ENCODE data around the gene PAX8. TPM values are rescaled to one million over a fixed set of nuclear protein-coding genes. Genes with fewer than 3 reads are reported as not detected.

PAX8 gene
- total RNA-seq, 1 donor from 2014 or later: 1.6 TPM

- no peak for DNase-seq
- no peak for TF ChIP-seq CTCF (IDR thresholded peaks at IDR 0.05)
- Histone ChIP-seq H3K27me3 (no peaks in the 10 kb centered on the region), H3K27ac (no peak overlapping the region), H3K4me3 (no peak overlapping the region), H3K36me3 (peaks cover 6% of the 10 kb centered on the region), H3K4me1 (no peaks in the 10 kb centered on the region), H3K9me3 (no peaks in the 10 kb centered on the region)
- no peak for ATAC-seq
- intact Hi-C loops (cut with DNase I): no loop called here
Observed at GRCh38 chr2:113192459-113193100, 86.1 kb downstream of the PAX8 start.

DNA sequence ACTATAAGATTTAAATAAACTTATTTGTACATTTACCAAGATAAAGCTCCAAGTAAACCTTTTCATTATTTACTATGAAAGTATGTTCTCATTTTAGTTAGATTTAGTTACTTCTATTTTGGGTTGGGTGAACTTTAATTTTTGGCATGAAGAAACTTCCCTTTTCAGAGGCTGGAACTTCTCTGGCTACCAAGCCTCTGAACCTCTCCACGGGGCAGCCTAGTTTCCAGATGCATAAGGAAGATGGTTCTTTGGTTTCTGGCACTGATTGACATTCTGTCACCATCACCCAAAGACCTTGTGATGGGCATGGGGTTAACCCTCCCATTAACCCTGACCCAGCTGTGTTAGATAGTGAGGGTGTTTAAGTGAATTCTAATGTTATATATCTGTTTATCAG is 87.8 kb downstream of the PAX8 start:
- intact Hi-C loops (cut with DNase I): no loop called here
- DNase-seq: no peak
- TF ChIP-seq CTCF (IDR thresholded peaks at IDR 0.05): no peak
- H3K4me1 ChIP-seq: no peaks in the 10 kb centered on the region
- no peak for ATAC-seq
- H3K36me3 ChIP-seq: peaks cover 6% of the 10 kb centered on the region
- no peak overlapping the region for H3K27ac ChIP-seq
- H3K27me3 ChIP-seq: no peaks in the 10 kb centered on the region
- H3K9me3 ChIP-seq: no peaks in the 10 kb centered on the region
- H3K4me3 ChIP-seq: no peak overlapping the region

GRCh38 chr2:113187771-113188170 is 91.0 kb downstream of the PAX8 start:
- ATAC-seq (no peak), DNase-seq (no peak)
- Histone ChIP-seq H3K27me3 (no peaks in the 10 kb centered on the region), H3K27ac (no peak overlapping the region), H3K4me1 (no peaks in the 10 kb centered on the region), H3K4me3 (no peak overlapping the region), H3K36me3 (peaks cover 6% of the 10 kb centered on the region), H3K9me3 (no peaks in the 10 kb centered on the region)
- TF ChIP-seq CTCF (IDR thresholded peaks at IDR 0.05): no peak
- intact Hi-C loops (cut with DNase I): no loop called here

- H3K27ac ChIP-seq: no peak overlapping the region
- no peaks in the 10 kb centered on the region for H3K36me3 ChIP-seq
- no peaks in the 10 kb centered on the region for H3K9me3 ChIP-seq
- no peak for TF ChIP-seq CTCF (IDR thresholded peaks at IDR 0.05)
- no peak overlapping the region for H3K4me3 ChIP-seq
- DNase-seq: no peak
- ATAC-seq: no peak
- intact Hi-C loops (cut with DNase I): no loop called here
- peaks cover 12% of the 10 kb centered on the region for H3K4me1 ChIP-seq
- H3K27me3 ChIP-seq: no peaks in the 10 kb centered on the region
Observed at GRCh38 chr2:113186433-113186796, 92.3 kb downstream of the PAX8 start.

DNA sequence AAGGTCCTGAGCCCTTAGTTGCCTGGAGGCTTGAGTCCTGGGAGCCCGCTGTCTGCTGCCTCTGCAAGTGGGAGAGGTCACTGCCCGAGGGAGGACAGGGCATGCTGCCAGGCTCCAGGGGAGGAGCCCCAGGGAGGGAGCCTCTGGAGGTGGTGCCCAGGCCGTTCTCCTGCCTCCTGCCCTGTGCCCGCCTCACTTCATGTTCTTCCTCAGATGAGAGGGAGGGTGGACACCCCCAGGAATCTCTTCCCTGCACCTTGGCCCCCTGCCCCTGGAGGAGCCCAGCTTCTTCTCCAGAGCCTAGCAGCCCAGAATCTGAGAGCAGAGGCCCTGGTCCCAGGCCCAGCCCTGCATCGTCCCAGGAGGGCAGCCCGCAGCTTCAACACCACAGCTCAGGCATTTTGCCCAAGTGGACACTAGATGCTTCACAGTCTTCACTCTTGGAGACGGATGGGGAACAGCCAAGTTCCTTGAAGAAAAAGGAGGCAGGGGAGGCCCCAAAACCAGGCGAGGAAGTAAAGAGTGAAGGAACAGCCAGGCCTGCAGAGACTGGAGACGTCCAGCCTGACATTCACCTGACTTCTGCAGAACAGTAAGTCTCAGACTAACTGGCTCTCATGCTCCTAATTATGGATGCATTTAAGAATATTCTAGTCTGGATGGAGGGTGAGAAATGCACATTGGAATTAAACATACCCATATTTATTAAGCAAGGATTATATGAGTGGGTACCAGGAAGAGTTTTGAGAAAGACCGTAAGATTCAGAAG is 92.9 kb downstream of the PAX8 start:
- H3K27ac ChIP-seq: no peak overlapping the region
- H3K4me3 ChIP-seq: no peak overlapping the region
- intact Hi-C loops (cut with DNase I): no loop called here

More for the DNA sequence above, 92.9 kb downstream of the PAX8 start:
- peaks cover 18% of the 10 kb centered on the region for H3K4me1 ChIP-seq
- H3K36me3 ChIP-seq: no peaks in the 10 kb centered on the region
- H3K9me3 ChIP-seq: no peaks in the 10 kb centered on the region
- DNase-seq (peak; percentile 88), ATAC-seq (peak; percentile 77)
- no peaks in the 10 kb centered on the region for H3K27me3 ChIP-seq
- no peak for TF ChIP-seq CTCF (IDR thresholded peaks at IDR 0.05)

Measured in upper lobe of right lung (tissue), 1 donor.